Esophagus squamous epithelium (tissue), 5 donors: ENCODE results near the gene TTC28. TPM values are rescaled to one million over a fixed set of nuclear protein-coding genes. Genes with fewer than 3 reads are reported as not detected.

Experiments used
- DNase-seq: peaks from one replicate; lab custom pipeline; 2025; lab: John Stamatoyannopoulos, UW
- H3K27ac ChIP-seq, 4 donors: fragments of 200-600 bp; sonication (generic); one replicate each; pipeline ENCODE4 v1.5.1; 2016 to 2019; ENCODE audit warnings: mild to moderate bottlenecking in 1 of 4
- H3K27me3 ChIP-seq, 4 donors: fragments of 200-600 bp; sonication (generic); 1 replicate in 3 of 4; 2 replicates in 1 of 4; pipeline versions ENCODE4 v1.5.1 to v1.6.0; 2017 to 2021; ENCODE audit warnings: antibody characterized with exemption in 1 of 4
- H3K36me3 ChIP-seq, 3 donors: fragments of 200-600 bp; sonication (generic); one replicate each; pipeline ENCODE4 v1.5.1; 2016 to 2019
- H3K4me1 ChIP-seq, 3 donors: fragments of 200-600 bp; sonication (generic); one replicate each; pipeline ENCODE4 v1.5.1; 2017 to 2019
- H3K4me3 ChIP-seq, 4 donors: fragments of 200-600 bp; sonication (generic); 1 replicate in 3 of 4; 2 replicates in 1 of 4; pipeline ENCODE4 v1.5.1; 2016 to 2019; ENCODE audit warnings: mild to moderate bottlenecking in 2 of 4, moderate library complexity in 1 of 4
- H3K9me3 ChIP-seq, 3 donors: fragments of 200-600 bp; sonication (generic); one replicate each; pipeline ENCODE4 v1.5.1; 2016 to 2019
- CTCF ChIP-seq, 6 experiments: fragments of 450-650 bp in 4 of 6; fragments of 200-600 bp in 2 of 6; sonication (generic) in 2 of 6; IDR thresholded peaks; one replicate each; pipeline ENCODE4 v1.5.1; 2016 to 2019; ENCODE audit warnings: antibody characterized with exemption in 6 of 6, mild to moderate bottlenecking in 4 of 6, moderate library complexity in 4 of 6
- POLR2A ChIP-seq, 4 donors: fragments of 450-650 bp; IDR thresholded peaks; one replicate each; pipeline ENCODE4 v1.6.1; 2017; ENCODE audit warnings: antibody characterized with exemption in 4 of 4, mild to moderate bottlenecking in 4 of 4, moderate library complexity in 3 of 4
- WGBS, 2 donors: methylation state at CpG; one replicate each; pipeline ENCODE4 v1.1.5; 2018; 5-methylcytosine and 5-hydroxymethylcytosine counted together
- intact Hi-C: fragments of 100-400 bp; cut with DNase I; formaldehyde crosslinking; loops from one replicate; pipeline ENCODE4 v1.15.0; 2022
- total RNA-seq, 4 donors: library from RNA; depleted of rRNA; stranded (reverse); fragments of >200 nt; gene quantifications; one replicate each; pipeline ENCODE4 v1.1.0, GENCODE V29; 2016
- donor health status: DM: yes; HTN: yes; CAD: no.

TTC28 gene
- total RNA-seq, 4 donors from 2014 or later, result 6.0 to 21.4 (median 7.7) TPM

DNA sequence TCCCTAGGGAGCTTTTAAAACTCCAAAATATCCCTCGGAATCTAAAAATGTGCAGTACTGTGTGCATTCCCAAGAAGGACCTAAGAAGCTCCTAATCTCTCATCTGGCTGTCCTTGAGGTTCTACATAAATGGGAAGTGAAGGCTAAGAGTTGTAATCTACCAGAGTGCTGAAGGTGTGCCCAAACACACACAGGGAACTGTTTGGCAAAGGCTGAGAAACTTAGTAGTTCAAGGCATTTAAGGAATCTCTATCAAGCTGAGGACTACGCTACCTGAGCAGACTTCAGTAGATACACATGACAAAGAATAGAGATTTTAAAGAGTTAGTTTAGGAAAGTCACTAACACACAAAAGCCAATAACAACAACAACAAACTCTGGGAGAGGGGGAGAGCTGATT is 71.1 kb downstream of the TTC28 start:
- H3K27ac ChIP-seq, result peak overlapping the region in 2 of 4 donors; percentile 15 to 39
- WGBS, 2 donors, result 74 to 89% methylated on average over 2 of the region's 2 CpGs

DNA sequence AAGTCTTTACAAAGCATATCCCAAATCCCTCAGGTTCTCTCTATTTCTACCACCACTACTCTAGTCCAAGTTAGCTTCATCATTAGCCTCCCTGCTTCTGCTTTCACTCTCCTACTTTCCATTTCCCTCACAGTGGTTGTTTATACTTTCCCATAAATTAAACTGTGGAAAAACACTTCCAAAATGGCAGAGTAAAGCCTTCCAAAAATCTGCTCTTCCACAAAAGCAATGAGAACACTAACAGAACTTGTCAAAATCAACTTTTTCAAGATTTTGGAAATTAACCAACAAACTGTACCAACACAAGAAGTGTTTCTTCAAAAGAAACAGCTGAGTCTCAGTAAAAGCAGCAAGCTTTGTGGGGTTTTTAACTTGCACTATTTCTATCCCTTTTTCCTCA is 71.8 kb downstream of the TTC28 start:
- H3K4me3 ChIP-seq, result no peak overlapping the region
- no peaks in the 10 kb centered on the region for H3K9me3 ChIP-seq
- no peak for TF ChIP-seq POLR2A (IDR thresholded peaks at IDR 0.05)
- peaks cover 0 to 13% (median 0%) of the 10 kb centered on the region in 3 donors for H3K4me1 ChIP-seq
- intact Hi-C loops, result no loop called here
- H3K27me3 ChIP-seq, result no peaks in the 10 kb centered on the region
- no peaks in the 10 kb centered on the region for H3K36me3 ChIP-seq
- H3K27ac ChIP-seq, result peak overlapping the region in 2 of 4 donors; percentile 15 to 39
- DNase-seq, result no peak

More for the DNA sequence above, 71.1 kb downstream of the TTC28 start:
- intact Hi-C loops, result no loop called here
- DNase-seq, result no peak
- TF ChIP-seq CTCF (IDR thresholded peaks at IDR 0.05), result no peak
- no peak for TF ChIP-seq POLR2A (IDR thresholded peaks at IDR 0.05)
- Histone ChIP-seq H3K4me3 (no peak overlapping the region), H3K4me1 (peaks cover 0 to 13% (median 0%) of the 10 kb centered on the region in 3 donors), H3K36me3 (no peaks in the 10 kb centered on the region), H3K9me3 (no peaks in the 10 kb centered on the region), H3K27me3 (no peaks in the 10 kb centered on the region)

DNA sequence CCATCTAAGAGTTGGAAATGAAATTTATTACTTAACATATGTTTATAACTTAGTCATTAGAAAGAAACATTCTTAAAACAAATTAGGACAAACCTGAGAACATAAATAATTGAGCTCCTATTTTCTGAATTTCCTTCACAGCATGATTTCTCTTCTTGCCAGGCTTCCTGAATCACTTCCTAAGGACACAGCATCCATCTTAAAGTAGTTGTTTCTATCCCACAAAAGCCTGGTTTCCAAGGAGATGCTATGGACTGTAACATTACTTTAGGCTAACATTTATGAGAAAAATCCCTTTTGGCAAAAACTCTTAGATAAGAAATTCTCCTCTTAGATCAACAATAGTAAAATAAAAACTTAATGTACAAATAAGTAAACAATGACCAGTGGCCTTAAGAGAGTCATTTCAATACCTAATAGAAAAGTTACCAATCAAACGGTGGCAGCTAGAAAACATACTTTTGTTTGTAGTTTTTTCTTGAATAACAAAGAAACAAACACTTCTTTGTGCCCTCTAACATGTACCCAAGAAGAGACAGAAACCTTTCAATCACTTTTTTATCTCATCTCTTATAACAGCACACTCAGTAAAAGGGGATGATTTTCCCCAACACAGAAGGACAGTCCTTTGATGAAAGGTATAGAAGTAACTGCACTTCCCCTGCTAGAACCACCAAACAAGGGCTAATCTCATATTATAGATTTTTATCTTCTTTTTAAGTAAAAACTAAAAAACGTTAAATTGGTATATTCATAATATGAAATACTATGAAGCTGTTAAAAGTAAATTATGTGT is 74.5 kb downstream of the TTC28 start:
- H3K4me3 ChIP-seq, result no peak overlapping the region
- H3K36me3 ChIP-seq, result no peaks in the 10 kb centered on the region
- 53 to 62% methylated on average over 2 of the region's 2 CpGs for WGBS, 2 donors
- TF ChIP-seq POLR2A (IDR thresholded peaks at IDR 0.05) (no peak), CTCF (IDR thresholded peaks at IDR 0.05) (no peak)
- H3K4me1 ChIP-seq, result peaks cover 0 to 13% (median 0%) of the 10 kb centered on the region in 3 donors
- H3K27ac ChIP-seq, result no peak overlapping the region
- DNase-seq, result no peak
- intact Hi-C loops, result loop anchor here (5.0 kb wide), 1 partner anchor 227 kb away; no protein-coding TSS in a partner anchor
- H3K9me3 ChIP-seq, result no peaks in the 10 kb centered on the region
- no peaks in the 10 kb centered on the region for H3K27me3 ChIP-seq

DNA sequence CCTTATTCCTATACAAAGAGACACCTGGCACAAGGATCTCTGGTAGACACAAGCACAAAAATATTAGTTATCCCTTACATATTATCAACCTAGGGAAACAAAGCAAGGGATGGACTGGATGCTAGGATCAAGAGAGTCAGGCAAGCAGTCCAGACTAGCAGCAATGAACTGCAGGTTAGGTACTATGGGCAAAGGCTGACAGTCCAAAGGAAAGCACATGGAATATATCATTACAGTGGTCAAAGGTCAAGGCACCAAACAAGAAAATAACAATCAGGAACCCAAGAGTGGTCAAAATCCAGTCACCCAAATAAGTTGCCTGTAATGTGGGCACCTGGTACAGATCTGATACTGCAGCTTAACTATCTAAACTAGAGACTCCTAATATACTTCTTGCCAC is 77.7 kb downstream of the TTC28 start:
- intact Hi-C loops, result loop anchor here (5.0 kb wide), 1 partner anchor 230 kb away; no protein-coding TSS in a partner anchor
- peaks cover 0 to 2% (median 0%) of the 10 kb centered on the region in 3 donors for H3K4me1 ChIP-seq
- H3K27ac ChIP-seq, result no peak overlapping the region
- H3K36me3 ChIP-seq, result no peaks in the 10 kb centered on the region
- H3K4me3 ChIP-seq, result no peak overlapping the region
- H3K9me3 ChIP-seq, result no peaks in the 10 kb centered on the region
- no peak for DNase-seq
- TF ChIP-seq CTCF (IDR thresholded peaks at IDR 0.05) (no peak), POLR2A (IDR thresholded peaks at IDR 0.05) (no peak)
- H3K27me3 ChIP-seq, result no peaks in the 10 kb centered on the region

DNA sequence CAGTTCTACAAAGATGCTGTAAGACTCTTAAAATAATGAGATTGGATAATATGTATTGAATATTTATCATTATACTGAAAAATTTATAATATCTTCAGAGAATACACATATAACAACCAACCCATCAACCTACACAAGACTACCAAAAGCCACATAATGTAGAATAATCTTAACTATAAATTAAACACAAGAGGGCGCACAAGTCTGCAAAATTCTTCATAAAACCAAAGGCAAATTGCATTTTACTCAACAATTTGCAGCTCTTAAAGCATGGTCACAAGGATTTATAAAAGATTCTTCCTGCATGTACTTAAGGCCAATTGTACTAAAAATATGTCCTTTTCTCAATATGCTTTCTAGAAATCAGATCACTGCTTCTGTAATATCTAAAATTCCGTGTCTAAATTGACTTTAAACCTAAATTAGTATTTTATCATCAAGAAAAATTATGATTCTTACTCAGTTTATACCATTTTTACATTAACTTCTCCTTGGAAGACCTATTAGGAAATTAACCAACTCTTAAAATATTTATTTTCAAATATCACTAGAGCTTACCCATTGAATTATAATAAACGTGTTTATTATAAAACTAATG is 79.0 kb downstream of the TTC28 start:
- H3K9me3 ChIP-seq, result no peaks in the 10 kb centered on the region
- 52 to 56% methylated on average over 3 of the region's 3 CpGs for WGBS, 2 donors
- intact Hi-C loops, result loop anchor here (5.0 kb wide), 1 partner anchor 232 kb away; no protein-coding TSS in a partner anchor
- H3K27ac ChIP-seq, result no peak overlapping the region
- H3K4me3 ChIP-seq, result no peak overlapping the region
- no peaks in the 10 kb centered on the region for H3K27me3 ChIP-seq
- no peaks in the 10 kb centered on the region for H3K36me3 ChIP-seq
- H3K4me1 ChIP-seq, result no peaks in the 10 kb centered on the region
- TF ChIP-seq CTCF (IDR thresholded peaks at IDR 0.05), result peak; percentile 36 to 67 (median 51)
- no peak for TF ChIP-seq POLR2A (IDR thresholded peaks at IDR 0.05)
- no peak for DNase-seq
